Trophoblast cell (in vitro differentiated cells and primary cell): ENCODE measurements around the gene VIPR1.

Experiments used
- DNase-seq, 2 donors: peaks; one replicate each; pipeline ENCODE4 v3.0.0-alpha.2; 2016
- H2AFZ ChIP-seq: 2 replicates; pipeline ENCODE4 v1.6.1; 2013; ENCODE audit warnings: low read length, moderate library complexity, mild to moderate bottlenecking; ENCODE audit not compliant: insufficient read depth, poor library complexity
- H2AK5ac ChIP-seq: 2 replicates; pipeline ENCODE4 v1.6.1; 2013; ENCODE audit warnings: mild to moderate bottlenecking, low read length
- H2BK120ac ChIP-seq: 2 replicates; pipeline ENCODE4 v1.6.1; 2013; ENCODE audit warnings: low read length, mild to moderate bottlenecking, moderate library complexity; ENCODE audit not compliant: insufficient read depth, poor library complexity
- H2BK12ac ChIP-seq: 2 replicates; pipeline ENCODE4 v1.6.1; 2013; ENCODE audit warnings: mild to moderate bottlenecking, low read length, moderate library complexity
- H2BK5ac ChIP-seq: 2 replicates; pipeline ENCODE4 v1.6.1; 2013; ENCODE audit warnings: low read length, low read depth, moderate library complexity, mild to moderate bottlenecking; ENCODE audit not compliant: poor library complexity
- H3K14ac ChIP-seq: 2 replicates; pipeline ENCODE4 v1.6.1; 2013; ENCODE audit warnings: mild to moderate bottlenecking, low read length
- H3K18ac ChIP-seq: 2 replicates; pipeline ENCODE4 v1.6.1; 2013; ENCODE audit warnings: mild to moderate bottlenecking, low read length
- H3K23ac ChIP-seq: 2 replicates; pipeline ENCODE4 v1.6.1; 2013; ENCODE audit warnings: low read length
- H3K27ac ChIP-seq: 2 replicates; pipeline ENCODE4 v1.5.1; 2013; ENCODE audit warnings: low read depth, mild to moderate bottlenecking, inconsistent platforms, low read length, moderate library complexity
- H3K27me3 ChIP-seq: 2 replicates; pipeline ENCODE4 v1.6.1; 2013; ENCODE audit warnings: inconsistent platforms, mild to moderate bottlenecking, low read length, moderate library complexity; ENCODE audit not compliant: insufficient read depth
- H3K36me3 ChIP-seq, 2 experiments: 1 replicate in 1 of 2; 2 replicates in 1 of 2; pipeline ENCODE4 v1.6.1; 2013; ENCODE audit warnings: low read length in 2 of 2, mild to moderate bottlenecking in 2 of 2, moderate library complexity in 1 of 2; ENCODE audit not compliant: insufficient read depth in 2 of 2, control insufficient read depth in 1 of 2
- H3K4ac ChIP-seq: 2 replicates; pipeline ENCODE4 v1.6.1; 2013; ENCODE audit warnings: low read depth, mild to moderate bottlenecking, low read length, moderate library complexity
- H3K4me1 ChIP-seq, 2 experiments: 1 replicate in 1 of 2; 2 replicates in 1 of 2; pipeline ENCODE4 v1.6.1; 2013; ENCODE audit warnings: low read length in 2 of 2, mild to moderate bottlenecking in 2 of 2, moderate library complexity in 1 of 2; ENCODE audit not compliant: insufficient read depth in 2 of 2, control insufficient read depth in 1 of 2
- H3K4me2 ChIP-seq: 2 replicates; pipeline ENCODE4 v1.6.1; 2013; ENCODE audit warnings: inconsistent platforms, mild to moderate bottlenecking, low read length, moderate library complexity
- H3K4me3 ChIP-seq: 2 replicates; pipeline ENCODE4 v1.5.1; 2013; ENCODE audit warnings: mild to moderate bottlenecking, low read depth, low read length, inconsistent platforms
- H3K79me1 ChIP-seq: one replicate; pipeline ENCODE4 v1.6.1; 2013; ENCODE audit warnings: low read length
- H3K79me2 ChIP-seq: 2 replicates; pipeline ENCODE4 v1.6.1; 2013; ENCODE audit warnings: low read length, mild to moderate bottlenecking; ENCODE audit not compliant: control insufficient read depth, insufficient read depth, poor library complexity
- H3K9ac ChIP-seq: 2 replicates; pipeline ENCODE4 v1.6.1; 2013; ENCODE audit warnings: mild to moderate bottlenecking, low read length
- H3K9me3 ChIP-seq: 2 replicates; pipeline ENCODE4 v1.6.1; 2013; ENCODE audit warnings: low read depth, mild to moderate bottlenecking, control low read depth, inconsistent platforms, low read length; ENCODE audit not compliant: insufficient read depth
- H4K12ac ChIP-seq: 2 replicates; pipeline ENCODE4 v1.6.1; 2013; ENCODE audit warnings: low read depth, mild to moderate bottlenecking, low read length, moderate library complexity
- H4K8ac ChIP-seq: 2 replicates; pipeline ENCODE4 v1.6.1; 2013; ENCODE audit warnings: low read depth, mild to moderate bottlenecking, low read length, moderate library complexity
- H4K91ac ChIP-seq: one replicate; pipeline ENCODE4 v1.6.1; 2013; ENCODE audit warnings: low read depth, mild to moderate bottlenecking, low read length, moderate library complexity
- WGBS: extraction: QIAGEN DNeasy Blood & Tissue Kit; methylation state at CpG from one replicate; pipeline ENCODE4 v1.1.7; 2013; ENCODE audit warnings: missing lambda C conversion rate; ENCODE audit not compliant: insufficient read length, insufficient coverage; ENCODE audit errors: extremely low coverage; 5-methylcytosine and 5-hydroxymethylcytosine counted together

VIPR1 gene

GRCh38 chr3:42527368-42527917 is 25.0 kb downstream of the VIPR1 start:
- Histone ChIP-seq H3K79me1 (no peaks in the 10 kb centered on the region), H3K27ac (no peak overlapping the region), H4K12ac (no peak overlapping the region), H3K27me3 (no peaks in the 10 kb centered on the region), H2BK120ac (no peak overlapping the region), H3K79me2 (no peaks in the 10 kb centered on the region), H2BK12ac (no peak overlapping the region), H3K9ac (no peak overlapping the region), H4K8ac (no peak overlapping the region), H2AFZ (no peak overlapping the region), H4K91ac (no peak overlapping the region), H3K23ac (no peak overlapping the region), H2BK5ac (no peak overlapping the region), H3K36me3 (no peaks in the 10 kb centered on the region), H3K4me2 (no peak overlapping the region), H3K14ac (no peak overlapping the region), H3K9me3 (peaks cover 1% of the 10 kb centered on the region), H3K4ac (no peak overlapping the region), H3K4me3 (no peak overlapping the region), H3K18ac (no peak overlapping the region), H3K4me1 (peaks cover under 1 to 1% of the 10 kb centered on the region in 2 experiments), H2AK5ac (no peak overlapping the region)
- no CpG with 5 or more reads among the region's 11 CpGs for WGBS
- DNase-seq, result no peak

GRCh38 chr3:42529468-42529867 is 27.0 kb downstream of the VIPR1 start:
- H3K4me3 ChIP-seq, result no peak overlapping the region
- H2BK120ac ChIP-seq, result no peak overlapping the region
- H2AK5ac ChIP-seq, result no peak overlapping the region
- no peak overlapping the region for H2BK5ac ChIP-seq
- no peaks in the 10 kb centered on the region for H3K27me3 ChIP-seq
- H2BK12ac ChIP-seq, result no peak overlapping the region
- H4K8ac ChIP-seq, result no peak overlapping the region
- no peak overlapping the region for H3K18ac ChIP-seq
- H3K4me2 ChIP-seq, result no peak overlapping the region
- H3K36me3 ChIP-seq, result no peaks in the 10 kb centered on the region
- peaks cover 14% of the 10 kb centered on the region in 2 experiments for H3K4me1 ChIP-seq
- no peak for DNase-seq
- no peak overlapping the region for H3K9ac ChIP-seq
- no CpG with 5 or more reads among the region's 2 CpGs for WGBS
- no peak overlapping the region for H3K27ac ChIP-seq
- no peaks in the 10 kb centered on the region for H3K9me3 ChIP-seq
- no peak overlapping the region for H2AFZ ChIP-seq
- no peak overlapping the region for H3K14ac ChIP-seq
- no peak overlapping the region for H3K4ac ChIP-seq
- no peaks in the 10 kb centered on the region for H3K79me1 ChIP-seq
- H3K79me2 ChIP-seq, result no peaks in the 10 kb centered on the region
- no peak overlapping the region for H4K91ac ChIP-seq
- H3K23ac ChIP-seq, result no peak overlapping the region
- H4K12ac ChIP-seq, result no peak overlapping the region

- Histone ChIP-seq H3K4me2 (no peak overlapping the region), H3K18ac (no peak overlapping the region), H3K4me1 (peaks cover 14% of the 10 kb centered on the region in 2 experiments), H3K79me1 (no peaks in the 10 kb centered on the region), H3K14ac (no peak overlapping the region), H3K4me3 (no peak overlapping the region), H3K27me3 (no peaks in the 10 kb centered on the region), H2AFZ (no peak overlapping the region), H4K91ac (no peak overlapping the region), H3K4ac (no peak overlapping the region), H3K9me3 (no peaks in the 10 kb centered on the region), H3K79me2 (no peaks in the 10 kb centered on the region), H2BK5ac (no peak overlapping the region), H2BK12ac (no peak overlapping the region), H3K9ac (no peak overlapping the region), H3K23ac (no peak overlapping the region), H3K36me3 (no peaks in the 10 kb centered on the region), H2AK5ac (no peak overlapping the region), H3K27ac (no peak overlapping the region), H4K8ac (no peak overlapping the region), H4K12ac (no peak overlapping the region), H2BK120ac (no peak overlapping the region)
- DNase-seq, result no peak
Observed at GRCh38 chr3:42530073-42530472, 27.6 kb downstream of the VIPR1 start.

- no peaks in the 10 kb centered on the region for H3K36me3 ChIP-seq
- H3K14ac ChIP-seq, result no peak overlapping the region
- H3K79me2 ChIP-seq, result no peaks in the 10 kb centered on the region
- H3K9ac ChIP-seq, result no peak overlapping the region
- H4K12ac ChIP-seq, result no peak overlapping the region
- no CpG with 5 or more reads among the region's 6 CpGs for WGBS
- no peak overlapping the region for H4K8ac ChIP-seq
- no peak for DNase-seq
- no peak overlapping the region for H2AK5ac ChIP-seq
- H3K23ac ChIP-seq, result no peak overlapping the region
- H3K9me3 ChIP-seq, result no peaks in the 10 kb centered on the region
- no peak overlapping the region for H3K4me3 ChIP-seq
- no peak overlapping the region for H2AFZ ChIP-seq
- no peak overlapping the region for H2BK12ac ChIP-seq
- H3K27ac ChIP-seq, result no peak overlapping the region
- H3K18ac ChIP-seq, result no peak overlapping the region
- H2BK120ac ChIP-seq, result no peak overlapping the region
- H4K91ac ChIP-seq, result no peak overlapping the region
- no peak overlapping the region for H3K4ac ChIP-seq
- no peak overlapping the region for H3K4me2 ChIP-seq
- no peaks in the 10 kb centered on the region for H3K27me3 ChIP-seq
- H3K4me1 ChIP-seq, result peaks cover 14% of the 10 kb centered on the region in 2 experiments
- H3K79me1 ChIP-seq, result no peaks in the 10 kb centered on the region
- H2BK5ac ChIP-seq, result no peak overlapping the region
Observed at GRCh38 chr3:42531470-42531869, 29.0 kb downstream of the VIPR1 start.
